HEK293 (cell line): Measurements from ENCODE around the gene ZNF318.

Experiments used
- ZFP3 ChIP-seq: fragments of 450-650 bp; formaldehyde crosslinking; IDR thresholded peaks from 2 replicates; pipeline ENCODE4 v1.5.1; 2016; ENCODE audit warnings: low read depth, missing biosample characterization, missing genetic modification characterization
- TF ChIP-seq, protein P1 (sequence below): fragments of 450-650 bp; formaldehyde crosslinking; IDR thresholded peaks from 2 replicates; pipeline ENCODE4 v1.5.1; 2016; ENCODE audit warnings: missing biosample characterization, missing genetic modification characterization

DNA sequence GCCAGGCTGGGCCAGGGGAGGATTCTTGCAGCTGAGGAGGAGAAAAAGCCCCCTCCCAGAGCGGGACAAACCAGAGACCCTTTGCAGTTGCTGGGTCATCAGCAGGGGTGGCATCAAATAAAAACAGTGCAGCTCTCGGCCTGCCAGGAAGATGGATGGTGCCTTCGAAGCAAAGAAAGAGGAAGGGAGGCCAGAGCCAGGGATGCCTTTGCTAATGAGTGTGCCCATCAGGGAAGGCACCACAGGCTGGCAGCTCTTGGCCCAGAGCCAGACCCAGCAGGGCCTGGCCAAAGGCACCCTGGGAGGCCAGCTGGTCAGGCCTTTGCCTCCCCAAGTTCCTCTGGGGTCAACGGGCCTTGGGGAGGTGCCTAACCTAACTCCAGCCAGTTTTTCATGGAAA is 26.3 kb upstream of the ZNF318 start:
- TF ChIP-seq ZFP3, result no peak
- TF ChIP-seq, protein P1, sequence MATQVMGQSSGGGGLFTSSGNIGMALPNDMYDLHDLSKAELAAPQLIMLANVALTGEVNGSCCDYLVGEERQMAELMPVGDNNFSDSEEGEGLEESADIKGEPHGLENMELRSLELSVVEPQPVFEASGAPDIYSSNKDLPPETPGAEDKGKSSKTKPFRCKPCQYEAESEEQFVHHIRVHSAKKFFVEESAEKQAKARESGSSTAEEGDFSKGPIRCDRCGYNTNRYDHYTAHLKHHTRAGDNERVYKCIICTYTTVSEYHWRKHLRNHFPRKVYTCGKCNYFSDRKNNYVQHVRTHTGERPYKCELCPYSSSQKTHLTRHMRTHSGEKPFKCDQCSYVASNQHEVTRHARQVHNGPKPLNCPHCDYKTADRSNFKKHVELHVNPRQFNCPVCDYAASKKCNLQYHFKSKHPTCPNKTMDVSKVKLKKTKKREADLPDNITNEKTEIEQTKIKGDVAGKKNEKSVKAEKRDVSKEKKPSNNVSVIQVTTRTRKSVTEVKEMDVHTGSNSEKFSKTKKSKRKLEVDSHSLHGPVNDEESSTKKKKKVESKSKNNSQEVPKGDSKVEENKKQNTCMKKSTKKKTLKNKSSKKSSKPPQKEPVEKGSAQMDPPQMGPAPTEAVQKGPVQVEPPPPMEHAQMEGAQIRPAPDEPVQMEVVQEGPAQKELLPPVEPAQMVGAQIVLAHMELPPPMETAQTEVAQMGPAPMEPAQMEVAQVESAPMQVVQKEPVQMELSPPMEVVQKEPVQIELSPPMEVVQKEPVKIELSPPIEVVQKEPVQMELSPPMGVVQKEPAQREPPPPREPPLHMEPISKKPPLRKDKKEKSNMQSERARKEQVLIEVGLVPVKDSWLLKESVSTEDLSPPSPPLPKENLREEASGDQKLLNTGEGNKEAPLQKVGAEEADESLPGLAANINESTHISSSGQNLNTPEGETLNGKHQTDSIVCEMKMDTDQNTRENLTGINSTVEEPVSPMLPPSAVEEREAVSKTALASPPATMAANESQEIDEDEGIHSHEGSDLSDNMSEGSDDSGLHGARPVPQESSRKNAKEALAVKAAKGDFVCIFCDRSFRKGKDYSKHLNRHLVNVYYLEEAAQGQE (tag by site-specific recombination), result no peak
